Kidney epithelial cell (primary cell): ENCODE data around the gene EML4. TPM values are rescaled to one million over a fixed set of nuclear protein-coding genes. Genes with fewer than 3 reads are reported as not detected.
"Not testable (repeated sequence)": the region's sequence is repeated elsewhere in the genome, so short reads cannot be mapped to it uniquely, and the experiment has no call there.

Experiments used
- DNase-seq: peaks from one replicate; pipeline ENCODE4 v3.0.0-alpha.2; 2010; ENCODE audit warnings: low read depth
- H3K27me3 ChIP-seq: 2 replicates; pipeline ENCODE4 v1.6.0; 2011; ENCODE audit warnings: low read length; ENCODE audit not compliant: control insufficient read depth, insufficient read depth
- H3K36me3 ChIP-seq: 2 replicates; pipeline ENCODE4 v1.5.1; 2011; ENCODE audit warnings: low read length; ENCODE audit not compliant: control insufficient read depth, insufficient read depth
- H3K4me3 ChIP-seq: 2 replicates; pipeline ENCODE4 v1.5.1; 2011; ENCODE audit warnings: low read depth, mild to moderate bottlenecking, control low read depth, low read length
- total RNA-seq: library from RNA; depleted of rRNA; stranded (reverse); fragments of >200 nt; gene quantifications from 2 replicates; pipeline ENCODE4 v1.2.3, GENCODE V29; 2015
- TF ChIP-seq, protein P1 (sequence below): IDR thresholded peaks from 2 replicates; pipeline ENCODE4 v1.5.1; 2011; ENCODE audit warnings: mild to moderate bottlenecking, moderate library complexity, low read length, control low read depth, inconsistent platforms; ENCODE audit not compliant: insufficient read depth, poor library complexity, severe bottlenecking

Gene EML4, protein sequence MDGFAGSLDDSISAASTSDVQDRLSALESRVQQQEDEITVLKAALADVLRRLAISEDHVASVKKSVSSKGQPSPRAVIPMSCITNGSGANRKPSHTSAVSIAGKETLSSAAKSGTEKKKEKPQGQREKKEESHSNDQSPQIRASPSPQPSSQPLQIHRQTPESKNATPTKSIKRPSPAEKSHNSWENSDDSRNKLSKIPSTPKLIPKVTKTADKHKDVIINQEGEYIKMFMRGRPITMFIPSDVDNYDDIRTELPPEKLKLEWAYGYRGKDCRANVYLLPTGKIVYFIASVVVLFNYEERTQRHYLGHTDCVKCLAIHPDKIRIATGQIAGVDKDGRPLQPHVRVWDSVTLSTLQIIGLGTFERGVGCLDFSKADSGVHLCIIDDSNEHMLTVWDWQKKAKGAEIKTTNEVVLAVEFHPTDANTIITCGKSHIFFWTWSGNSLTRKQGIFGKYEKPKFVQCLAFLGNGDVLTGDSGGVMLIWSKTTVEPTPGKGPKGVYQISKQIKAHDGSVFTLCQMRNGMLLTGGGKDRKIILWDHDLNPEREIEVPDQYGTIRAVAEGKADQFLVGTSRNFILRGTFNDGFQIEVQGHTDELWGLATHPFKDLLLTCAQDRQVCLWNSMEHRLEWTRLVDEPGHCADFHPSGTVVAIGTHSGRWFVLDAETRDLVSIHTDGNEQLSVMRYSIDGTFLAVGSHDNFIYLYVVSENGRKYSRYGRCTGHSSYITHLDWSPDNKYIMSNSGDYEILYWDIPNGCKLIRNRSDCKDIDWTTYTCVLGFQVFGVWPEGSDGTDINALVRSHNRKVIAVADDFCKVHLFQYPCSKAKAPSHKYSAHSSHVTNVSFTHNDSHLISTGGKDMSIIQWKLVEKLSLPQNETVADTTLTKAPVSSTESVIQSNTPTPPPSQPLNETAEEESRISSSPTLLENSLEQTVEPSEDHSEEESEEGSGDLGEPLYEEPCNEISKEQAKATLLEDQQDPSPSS
- 28.1 and 33.8 TPM in 2 replicates for total RNA-seq

DNA sequence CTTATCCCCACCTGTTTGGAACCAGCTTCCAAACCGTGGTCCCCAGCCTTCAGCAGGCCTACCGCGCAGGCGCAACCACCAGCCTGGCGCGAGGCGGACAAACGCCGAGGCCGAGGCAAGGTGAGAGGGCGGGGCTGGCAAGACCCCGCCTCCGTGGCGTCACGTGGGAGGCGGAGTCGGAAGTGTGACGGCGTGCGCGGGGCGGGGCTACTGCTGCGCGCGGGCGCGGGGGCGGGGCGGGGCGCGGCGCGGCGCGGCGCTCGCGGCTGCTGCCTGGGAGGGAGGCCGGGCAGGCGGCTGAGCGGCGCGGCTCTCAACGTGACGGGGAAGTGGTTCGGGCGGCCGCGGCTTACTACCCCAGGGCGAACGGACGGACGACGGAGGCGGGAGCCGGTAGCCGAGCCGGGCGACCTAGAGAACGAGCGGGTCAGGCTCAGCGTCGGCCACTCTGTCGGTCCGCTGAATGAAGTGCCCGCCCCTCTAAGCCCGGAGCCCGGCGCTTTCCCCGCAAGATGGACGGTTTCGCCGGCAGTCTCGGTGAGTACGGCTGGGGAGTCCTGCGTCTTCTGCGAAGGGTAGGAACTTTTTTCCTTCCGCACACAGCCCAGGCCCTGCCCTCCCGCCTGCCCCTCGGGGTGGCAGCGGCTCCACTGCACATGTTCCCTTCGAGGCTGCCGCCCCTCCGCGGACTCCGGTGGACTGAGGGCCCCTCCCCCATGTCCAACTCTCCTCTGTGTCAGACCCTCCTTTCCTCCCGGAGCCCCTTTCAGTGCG, at the start of gene EML4:
EML4 (plus strand) TSS at position 254 of the 774 bp plus-strand sequence; CDS start at position 513, 259 bp downstream.
- peak; percentile 21 for DNase-seq
- H3K27me3 ChIP-seq: no peaks in the 10 kb centered on the region
- H3K36me3 ChIP-seq: no peaks in the 10 kb centered on the region
- peak within 1 kb of the TSS; percentile 99 for H3K4me3 ChIP-seq
- TF ChIP-seq, protein P1, sequence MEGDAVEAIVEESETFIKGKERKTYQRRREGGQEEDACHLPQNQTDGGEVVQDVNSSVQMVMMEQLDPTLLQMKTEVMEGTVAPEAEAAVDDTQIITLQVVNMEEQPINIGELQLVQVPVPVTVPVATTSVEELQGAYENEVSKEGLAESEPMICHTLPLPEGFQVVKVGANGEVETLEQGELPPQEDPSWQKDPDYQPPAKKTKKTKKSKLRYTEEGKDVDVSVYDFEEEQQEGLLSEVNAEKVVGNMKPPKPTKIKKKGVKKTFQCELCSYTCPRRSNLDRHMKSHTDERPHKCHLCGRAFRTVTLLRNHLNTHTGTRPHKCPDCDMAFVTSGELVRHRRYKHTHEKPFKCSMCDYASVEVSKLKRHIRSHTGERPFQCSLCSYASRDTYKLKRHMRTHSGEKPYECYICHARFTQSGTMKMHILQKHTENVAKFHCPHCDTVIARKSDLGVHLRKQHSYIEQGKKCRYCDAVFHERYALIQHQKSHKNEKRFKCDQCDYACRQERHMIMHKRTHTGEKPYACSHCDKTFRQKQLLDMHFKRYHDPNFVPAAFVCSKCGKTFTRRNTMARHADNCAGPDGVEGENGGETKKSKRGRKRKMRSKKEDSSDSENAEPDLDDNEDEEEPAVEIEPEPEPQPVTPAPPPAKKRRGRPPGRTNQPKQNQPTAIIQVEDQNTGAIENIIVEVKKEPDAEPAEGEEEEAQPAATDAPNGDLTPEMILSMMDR: no peak

DNA sequence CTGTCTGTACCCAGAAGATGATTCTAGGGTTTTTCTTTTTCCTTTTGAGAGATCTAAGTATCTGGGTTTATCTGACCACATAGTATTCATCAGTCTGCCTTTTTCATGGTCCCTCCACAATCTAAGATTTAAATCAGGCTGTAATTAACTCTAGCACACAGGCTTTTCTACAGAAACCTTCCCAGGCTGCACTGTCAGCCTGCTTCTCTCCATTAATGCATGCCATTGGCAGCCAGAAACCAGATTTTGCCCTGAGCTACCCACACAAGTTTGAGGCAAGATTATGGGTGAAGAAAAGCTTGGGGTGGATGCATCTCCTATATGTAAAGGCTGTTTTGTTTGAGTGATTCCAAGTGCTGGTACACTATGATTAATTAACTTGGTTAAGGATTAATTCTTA, 45.7 kb upstream of the EML4 start:
- TF ChIP-seq, protein P1: no peak
- DNase-seq: no peak
- Histone ChIP-seq H3K27me3 (no peaks in the 10 kb centered on the region), H3K36me3 (no peaks in the 10 kb centered on the region), H3K4me3 (no peak overlapping the region)

DNA sequence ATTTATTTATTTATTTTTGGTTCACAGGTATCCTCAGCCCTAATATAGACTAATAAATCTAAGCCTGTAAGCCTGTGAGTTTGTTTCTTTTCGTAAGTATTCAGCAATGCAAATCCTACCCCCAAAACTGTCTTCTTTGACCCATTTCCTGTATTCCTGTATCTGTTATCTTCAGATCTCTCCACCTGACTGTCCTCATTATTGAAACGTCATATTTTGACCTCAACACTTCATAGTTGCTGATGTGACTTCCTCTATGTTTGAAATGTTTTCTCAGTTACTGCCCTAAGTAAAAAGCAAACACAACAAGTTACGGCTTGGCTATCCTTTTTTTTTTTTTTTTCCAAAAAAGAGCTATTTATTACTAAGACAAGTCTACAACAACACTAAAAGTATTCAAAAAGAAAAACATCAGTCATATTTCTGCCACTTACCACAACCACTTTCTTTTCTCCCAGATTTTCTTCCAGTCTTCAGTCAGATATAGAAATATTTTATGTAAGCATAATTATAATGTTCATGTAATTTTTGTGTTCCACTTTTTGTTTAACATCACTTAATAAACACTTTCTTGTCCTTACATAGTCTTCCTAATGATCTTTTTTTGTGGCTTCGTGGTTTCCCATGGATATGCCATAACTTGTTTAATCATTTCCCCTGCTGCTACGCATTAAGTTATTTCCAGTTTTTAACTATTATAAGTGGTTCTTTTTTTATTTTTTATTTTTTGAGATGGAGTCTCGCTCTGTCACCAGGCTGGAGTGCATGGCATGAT, 45.0 kb upstream of the EML4 start:
- H3K36me3 ChIP-seq: no peaks in the 10 kb centered on the region
- no peak overlapping the region for H3K4me3 ChIP-seq
- TF ChIP-seq, protein P1: no peak
- H3K27me3 ChIP-seq: no peaks in the 10 kb centered on the region
- DNase-seq: no peak

DNA sequence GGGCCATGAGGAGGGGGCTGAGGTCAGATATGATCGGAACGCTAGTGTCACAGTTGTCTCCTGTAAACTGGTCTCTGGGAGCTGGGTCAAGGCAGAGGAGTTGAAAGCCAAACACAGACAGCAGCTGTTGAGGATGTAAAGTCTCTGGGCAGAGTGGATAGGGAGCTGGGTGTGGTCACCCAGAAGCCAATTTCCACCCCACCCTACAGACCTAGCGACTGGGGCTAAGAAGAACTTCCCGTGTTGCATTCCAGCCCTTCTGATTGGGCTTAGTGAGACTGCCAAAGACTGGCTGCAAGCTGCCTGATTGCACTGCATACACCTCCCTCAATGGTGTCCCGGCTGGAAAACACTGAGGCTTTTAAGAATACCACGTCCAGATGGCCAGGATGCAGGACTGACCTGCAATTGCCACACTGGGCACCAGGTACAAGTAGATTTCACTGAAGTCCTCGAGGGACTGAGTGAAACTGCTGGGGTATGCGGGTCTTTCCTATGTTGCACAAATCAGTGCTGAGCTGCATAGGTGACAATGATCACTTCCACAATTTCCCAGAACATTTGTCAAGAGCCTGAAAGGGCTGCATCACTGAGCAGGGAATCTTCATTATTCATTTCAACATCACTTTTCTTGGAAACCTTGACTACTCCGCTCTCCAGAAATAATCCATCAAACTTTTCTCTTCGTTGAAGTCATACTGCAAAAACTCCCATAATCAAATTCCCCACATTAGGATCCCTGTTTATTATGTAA, 43.1 kb upstream of the EML4 start:
- no peak overlapping the region for H3K4me3 ChIP-seq
- no peaks in the 10 kb centered on the region for H3K36me3 ChIP-seq
- H3K27me3 ChIP-seq: no peaks in the 10 kb centered on the region
- TF ChIP-seq, protein P1: no peak
- DNase-seq: no peak

DNA sequence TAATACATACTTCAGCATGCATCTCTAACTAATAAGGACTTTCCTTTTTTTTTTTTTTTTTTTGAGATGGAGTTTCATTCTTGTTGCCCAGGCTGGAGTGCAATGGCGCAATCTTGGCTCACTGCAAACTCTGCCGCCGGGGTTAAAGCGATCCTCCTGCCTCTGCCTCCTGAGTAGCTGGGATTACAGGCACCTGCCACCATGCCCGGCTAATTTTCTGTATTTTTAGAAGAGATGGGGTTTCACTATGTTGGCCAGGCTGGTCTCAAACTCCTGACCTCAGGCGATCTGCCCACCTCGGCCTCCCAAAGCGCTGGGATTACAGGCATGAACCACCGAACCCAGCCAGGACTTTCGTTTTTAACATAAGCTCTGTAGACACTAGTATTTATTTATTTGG, 42.3 kb upstream of the EML4 start:
- DNase-seq, H3K27me3 ChIP-seq, H3K36me3 ChIP-seq, H3K4me3 ChIP-seq: not testable (repeated sequence)
